ENCODE measurements around the gene EML3. TPM values are rescaled to one million over a fixed set of nuclear protein-coding genes. Genes with fewer than 3 reads are reported as not detected.

The EML3 gene
- total RNA-seq, 1 experiment from 2014 or later, result 46.8 TPM

DNA sequence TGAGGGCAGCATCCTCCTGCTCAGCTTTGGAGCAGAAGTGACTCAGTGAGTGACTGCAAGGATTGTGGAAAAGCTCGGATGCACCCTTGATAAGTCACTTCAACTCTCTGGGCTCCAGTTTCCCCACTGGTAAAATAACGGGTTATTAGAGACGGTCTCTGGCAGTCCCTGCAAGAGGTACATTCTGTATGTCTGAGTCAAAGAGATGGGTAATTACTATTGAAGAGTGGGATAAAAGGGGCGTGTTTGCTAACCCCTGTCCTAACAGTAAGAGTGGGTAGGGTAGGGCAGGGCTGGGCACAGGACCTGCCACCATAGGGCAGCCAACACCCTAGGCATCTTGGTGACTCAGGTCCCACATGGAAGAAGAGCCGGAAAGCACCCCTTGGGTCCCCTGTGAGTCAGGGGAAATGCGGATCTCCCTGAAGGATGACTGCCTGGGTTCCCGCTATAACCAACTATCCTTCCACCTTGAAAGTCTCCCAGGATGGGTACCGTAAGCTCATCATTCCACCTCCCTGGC, 58.7 kb downstream of the EML3 start:
- DNase-seq (ENCODE audit: low read depth), result peak; percentile 95

DNA sequence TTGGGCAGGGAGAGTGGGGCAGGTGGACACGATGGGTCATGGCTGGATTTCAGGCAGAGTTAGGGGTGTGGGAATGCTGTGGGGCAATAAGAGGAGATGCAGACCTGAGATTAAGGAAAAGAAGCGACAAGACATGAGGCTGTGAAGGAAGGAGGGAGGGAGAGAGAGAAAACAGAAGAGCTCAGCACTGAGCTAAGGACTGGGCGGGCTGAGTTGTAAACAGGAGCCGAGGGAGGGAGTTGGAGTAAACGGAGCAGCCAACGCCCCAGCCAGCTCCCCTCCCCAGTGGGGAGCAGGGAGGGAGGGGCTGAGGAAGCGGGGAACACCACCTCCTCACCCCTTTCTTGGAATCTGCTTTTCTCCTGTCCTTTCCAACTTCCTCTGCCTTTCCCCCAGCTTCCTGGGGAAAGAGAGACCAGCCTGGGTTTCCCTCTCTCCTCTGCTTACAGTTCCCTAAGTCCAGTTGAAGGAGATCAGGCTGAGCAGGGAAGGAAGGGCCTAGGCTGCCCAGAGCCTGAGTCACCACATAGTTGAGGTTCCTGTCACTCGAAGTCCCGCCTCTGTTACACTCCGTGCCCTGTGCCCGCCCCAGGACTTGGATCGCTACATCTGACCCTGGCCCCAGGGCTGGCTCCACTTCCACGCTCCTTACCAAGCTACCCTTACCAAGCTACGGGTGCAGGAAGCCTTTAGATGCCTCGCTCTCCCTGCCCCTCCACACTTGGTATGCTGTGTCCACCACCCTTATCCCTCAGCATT, 59.3 kb downstream of the EML3 start:
- DNase-seq (ENCODE audit: low read depth), result peak; percentile 97

DNA sequence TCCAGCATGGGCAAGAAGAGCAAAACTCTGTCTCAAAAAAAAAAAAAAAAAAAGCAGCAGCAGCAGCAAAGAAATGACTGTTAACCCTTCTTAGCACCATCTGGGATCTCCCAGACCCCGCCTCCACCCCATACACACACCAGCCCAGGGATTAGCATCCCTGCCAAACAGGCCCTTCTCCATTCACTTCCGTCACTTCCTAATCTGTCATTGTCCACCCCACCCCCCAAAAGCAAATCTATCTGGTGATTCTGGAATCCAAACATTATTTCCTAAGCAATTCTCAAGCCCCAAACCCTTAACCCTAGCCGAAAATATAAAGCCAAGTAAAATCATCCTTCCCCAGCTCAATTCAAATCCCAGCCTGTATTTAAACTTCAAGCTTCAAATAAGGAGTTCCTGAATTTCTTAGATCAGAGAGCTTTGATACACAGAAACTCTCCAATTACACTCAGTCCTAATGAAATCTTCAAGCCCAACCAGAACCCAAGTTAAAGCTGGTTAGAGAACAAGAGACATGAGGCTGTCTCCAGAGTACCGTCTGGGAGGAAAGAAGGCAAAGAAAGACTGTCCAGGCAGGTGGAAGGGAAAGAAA, 60.0 kb downstream of the EML3 start:
- peak; percentile 60 for DNase-seq (ENCODE audit: low read depth)

Other genes starting within 250 kb of the EML3 start
- not detected in 2 replicates for gene SCGB1A1, start 193.7 kb downstream of the EML3 start, total RNA-seq (2014; rRNA removed)
- gene AHNAK, start 66.0 kb downstream of the EML3 start, total RNA-seq (2014; rRNA removed), result 313 and 332 TPM in 2 replicates
- gene EEF1G, start 38.9 kb downstream of the EML3 start, total RNA-seq (2014; rRNA removed), result 1,532 and 1,571 TPM in 2 replicates
- 9.0 and 9.8 TPM in 2 replicates for gene TUT1, start 21.3 kb downstream of the EML3 start, total RNA-seq (2014; rRNA removed)
- 142 and 149 TPM in 2 replicates for gene MTA2, start 10.9 kb downstream of the EML3 start, total RNA-seq (2014; rRNA removed)
- gene ROM1, start 482 bp upstream of the EML3 start, total RNA-seq (2014; rRNA removed), result 8.9 and 10.3 TPM in 2 replicates
- gene B3GAT3, start 9.2 kb upstream of the EML3 start, total RNA-seq (2014; rRNA removed), result 74.1 and 92.8 TPM in 2 replicates
- 267 and 299 TPM in 2 replicates for gene GANAB, start 33.8 kb upstream of the EML3 start, total RNA-seq (2014; rRNA removed)
- gene INTS5, start 40.5 kb upstream of the EML3 start, total RNA-seq (2014; rRNA removed), result 27.9 and 28.1 TPM in 2 replicates
- 55.7 and 72.4 TPM in 2 replicates for gene C11orf98, start 52.4 kb upstream of the EML3 start, total RNA-seq (2014; rRNA removed)
- gene CSKMT, start 52.5 kb upstream of the EML3 start, total RNA-seq (2014; rRNA removed), result 3.2 and 8.7 TPM in 2 replicates
- gene UQCC3, start 58.9 kb upstream of the EML3 start, total RNA-seq (2014; rRNA removed), result 11.0 and 16.4 TPM in 2 replicates
- 3.7 and 4.7 TPM in 2 replicates for gene LBHD1, start 59.5 kb upstream of the EML3 start, total RNA-seq (2014; rRNA removed)
- gene UBXN1, start 66.3 kb upstream of the EML3 start, total RNA-seq (2014; rRNA removed), result 97.0 and 122 TPM in 2 replicates
- gene LRRN4CL, start 76.8 kb upstream of the EML3 start, total RNA-seq (2014; rRNA removed), result 41.4 and 68.1 TPM in 2 replicates
- gene BSCL2, start 94.6 kb upstream of the EML3 start, total RNA-seq (2014; rRNA removed), result 80.1 and 86.2 TPM in 2 replicates
- gene GNG3, start 94.9 kb upstream of the EML3 start, total RNA-seq (2014; rRNA removed), result not detected in 2 replicates
- gene HNRNPUL2, start 114.7 kb upstream of the EML3 start, total RNA-seq (2014; rRNA removed), result 8.7 and 14.4 TPM in 2 replicates
- gene TTC9C, start 115.7 kb upstream of the EML3 start, total RNA-seq (2014; rRNA removed), result 31.8 and 53.4 TPM in 2 replicates
- 6.7 and 9.2 TPM in 2 replicates for gene ZBTB3, start 141.4 kb upstream of the EML3 start, total RNA-seq (2014; rRNA removed)
- gene POLR2G, start 148.8 kb upstream of the EML3 start, total RNA-seq (2014; rRNA removed), result 82.5 and 86.6 TPM in 2 replicates
- gene TAF6L, start 158.6 kb upstream of the EML3 start, total RNA-seq (2014; rRNA removed), result 21.7 and 25.9 TPM in 2 replicates
- 53.6 and 78.5 TPM in 2 replicates for gene TMEM179B, start 174.6 kb upstream of the EML3 start, total RNA-seq (2014; rRNA removed)
- gene TMEM223, start 179.2 kb upstream of the EML3 start, total RNA-seq (2014; rRNA removed), result 26.9 and 32.6 TPM in 2 replicates
- 34.2 and 39.6 TPM in 2 replicates for gene NXF1, start 192.7 kb upstream of the EML3 start, total RNA-seq (2014; rRNA removed)
- 21.5 and 25.2 TPM in 2 replicates for gene STX5, start 219.3 kb upstream of the EML3 start, total RNA-seq (2014; rRNA removed)
- gene TEX54, start 220.1 kb upstream of the EML3 start, total RNA-seq (2014; rRNA removed), result not detected in 2 replicates
- gene WDR74, start 226.8 kb upstream of the EML3 start, total RNA-seq (2014; rRNA removed), result 56.5 and 56.6 TPM in 2 replicates